Peyer's patch (tissue), 4 donors: ENCODE data around the gene YY2.

Source experiments
- CTCF ChIP-seq, 6 experiments: fragments of 450-650 bp in 4 of 6; fragments of 200-600 bp in 2 of 6; sonication (generic) in 1 of 6; IDR thresholded peaks; one replicate each; pipeline ENCODE4 v1.5.1; 2017 to 2019; ENCODE audit warnings: antibody characterized with exemption in 6 of 6, mild to moderate bottlenecking in 3 of 6, moderate library complexity in 1 of 6
- POLR2A ChIP-seq, 2 donors: fragments of 450-650 bp; IDR thresholded peaks; one replicate each; pipeline ENCODE4 v1.5.1; 2017; ENCODE audit warnings: antibody characterized with exemption in 2 of 2, mild to moderate bottlenecking in 2 of 2, moderate library complexity in 2 of 2

GRCh38 chrX:21853578-21853977 lies 2.2 kb upstream of the YY2 start:
- TF ChIP-seq CTCF (IDR thresholded peaks at IDR 0.05) (no peak), POLR2A (IDR thresholded peaks at IDR 0.05) (no peak)
